C4-2B (cell line): Measurements from ENCODE around the gene CDK2AP2.

Experiments used
- H3K27ac ChIP-seq: fragments of 450-650 bp; 2 replicates; pipeline ENCODE4 v1.5.1; 2017
- CTCF ChIP-seq: fragments of 450-650 bp; conservative IDR thresholded peaks from 2 replicates; pipeline ENCODE4 v1.5.1; 2017; ENCODE audit warnings: mild to moderate bottlenecking
- ZFX ChIP-seq: fragments of 450-650 bp; IDR thresholded peaks from 2 replicates; pipeline ENCODE4 v1.6.1; 2017

CDK2AP2 gene

GRCh38 chr11:67494371-67495233 is 13.4 kb downstream of the CDK2AP2 start:
- TF ChIP-seq CTCF (no peak), ZFX (no peak)
- H3K27ac ChIP-seq = no peak overlapping the region

GRCh38 chr11:67493548-67494370 is 14.2 kb downstream of the CDK2AP2 start:
- no peak overlapping the region for H3K27ac ChIP-seq
- TF ChIP-seq ZFX (no peak), CTCF (no peak)

- H3K27ac ChIP-seq = no peak overlapping the region
- TF ChIP-seq ZFX = no peak
- no peak for TF ChIP-seq CTCF
Observed at GRCh38 chr11:67492801-67493547, 15.0 kb downstream of the CDK2AP2 start.

- H3K27ac ChIP-seq = no peak overlapping the region
- no peak for TF ChIP-seq CTCF
- TF ChIP-seq ZFX = no peak
Observed at GRCh38 chr11:67492069-67492727, 15.8 kb downstream of the CDK2AP2 start.

GRCh38 chr11:67491276-67492068 is 16.5 kb downstream of the CDK2AP2 start:
- TF ChIP-seq ZFX (no peak), CTCF (no peak)
- H3K27ac ChIP-seq = no peak overlapping the region

- no peak overlapping the region for H3K27ac ChIP-seq
- TF ChIP-seq CTCF = no peak
- no peak for TF ChIP-seq ZFX
Observed at GRCh38 chr11:67490727-67491065, 17.3 kb downstream of the CDK2AP2 start.
